ENCODE measurements around the gene GANC. TPM values are rescaled to one million over a fixed set of nuclear protein-coding genes. Genes with fewer than 3 reads are reported as not detected.

The GANC gene
- total RNA-seq, 2 experiments from 2014 or later: 21.0 to 23.7 TPM

- no peaks in the 10 kb centered on the region for H3K4me1 Mint-ChIP-seq
- peaks cover 1% of the 10 kb centered on the region for H3K9me3 Mint-ChIP-seq
- H3K27me3 Mint-ChIP-seq: no peaks in the 10 kb centered on the region
These were observed 95.1 kb downstream of the GANC start for GRCh38 chr15:42368096-42368495.

GRCh38 chr15:42371096-42371495 lies 98.1 kb downstream of the GANC start:
- Mint-ChIP-seq H3K27me3 (no peaks in the 10 kb centered on the region), H3K4me3 (no peak overlapping the region), H3K27ac (no peak overlapping the region), H3K9me3 (peaks cover 1% of the 10 kb centered on the region), H3K36me3 (peaks cover 4% of the 10 kb centered on the region), H3K4me1 (no peaks in the 10 kb centered on the region)
- DNase-seq: no peak

More at GRCh38 chr15:42368096-42368495, 95.1 kb downstream of the GANC start:
- H3K4me3 Mint-ChIP-seq: no peak overlapping the region
- H3K27ac Mint-ChIP-seq: no peak overlapping the region
- no peak for DNase-seq
- peaks cover 4% of the 10 kb centered on the region for H3K36me3 Mint-ChIP-seq

DNA sequence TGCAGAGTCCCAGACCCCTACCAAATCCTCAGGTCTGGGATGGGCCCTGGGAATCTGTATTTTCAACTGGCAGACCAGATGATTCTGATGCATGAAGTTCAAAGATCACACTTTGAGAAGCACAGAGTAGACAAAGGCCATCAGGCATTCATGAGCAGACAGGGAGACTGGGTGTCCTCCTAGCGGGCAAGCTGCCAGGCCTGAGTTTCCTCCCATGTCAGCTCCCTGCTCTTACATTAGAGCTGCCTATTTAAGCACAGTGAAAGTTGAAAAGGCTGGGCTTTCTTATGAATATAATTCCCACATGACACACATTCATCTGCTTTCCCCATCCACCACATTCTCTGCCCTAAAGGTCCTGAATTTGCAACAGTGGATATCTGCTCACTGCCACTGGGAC lies 100.3 kb downstream of the GANC start:
- H3K27me3 Mint-ChIP-seq: no peaks in the 10 kb centered on the region
- no peaks in the 10 kb centered on the region for H3K4me1 Mint-ChIP-seq
- peaks cover 8% of the 10 kb centered on the region for H3K9me3 Mint-ChIP-seq
- peaks cover 7% of the 10 kb centered on the region for H3K36me3 Mint-ChIP-seq
- no peak overlapping the region for H3K4me3 Mint-ChIP-seq
- DNase-seq: no peak
- H3K27ac Mint-ChIP-seq: no peak overlapping the region

DNA sequence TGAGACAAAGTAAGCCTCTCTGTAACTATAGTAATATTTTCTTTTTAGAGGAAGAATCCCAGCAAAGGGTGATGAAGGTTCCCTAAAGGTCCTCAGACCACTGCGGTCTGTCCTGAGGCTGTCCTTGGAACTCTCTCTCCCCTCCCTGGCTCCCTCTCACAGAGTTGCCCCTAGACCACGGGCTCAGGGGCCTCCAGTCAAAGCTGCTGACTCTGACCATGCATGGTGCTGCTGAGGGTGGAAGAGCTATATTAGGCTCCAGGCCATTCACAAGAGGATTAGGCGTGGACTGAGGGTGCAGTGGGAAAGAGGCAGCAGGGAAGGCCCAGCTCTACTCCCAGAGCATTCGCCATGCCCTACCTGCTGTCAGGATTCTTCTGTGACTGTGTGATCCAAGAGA lies 100.9 kb downstream of the GANC start:
- H3K9me3 Mint-ChIP-seq: peaks cover 11% of the 10 kb centered on the region
- H3K4me1 Mint-ChIP-seq: no peaks in the 10 kb centered on the region
- no peak overlapping the region for H3K27ac Mint-ChIP-seq

GRCh38 chr15:42374810-42375209 lies 101.8 kb downstream of the GANC start:
- Mint-ChIP-seq H3K4me3 (no peak overlapping the region), H3K36me3 (peaks cover 19% of the 10 kb centered on the region), H3K27ac (no peak overlapping the region), H3K9me3 (peaks cover 15% of the 10 kb centered on the region), H3K4me1 (no peaks in the 10 kb centered on the region), H3K27me3 (no peaks in the 10 kb centered on the region)
- DNase-seq: no peak

More for the DNA sequence above, 100.9 kb downstream of the GANC start:
- Mint-ChIP-seq H3K27me3 (no peaks in the 10 kb centered on the region), H3K4me3 (no peak overlapping the region), H3K36me3 (peaks cover 12% of the 10 kb centered on the region)
- no peak for DNase-seq

DNA sequence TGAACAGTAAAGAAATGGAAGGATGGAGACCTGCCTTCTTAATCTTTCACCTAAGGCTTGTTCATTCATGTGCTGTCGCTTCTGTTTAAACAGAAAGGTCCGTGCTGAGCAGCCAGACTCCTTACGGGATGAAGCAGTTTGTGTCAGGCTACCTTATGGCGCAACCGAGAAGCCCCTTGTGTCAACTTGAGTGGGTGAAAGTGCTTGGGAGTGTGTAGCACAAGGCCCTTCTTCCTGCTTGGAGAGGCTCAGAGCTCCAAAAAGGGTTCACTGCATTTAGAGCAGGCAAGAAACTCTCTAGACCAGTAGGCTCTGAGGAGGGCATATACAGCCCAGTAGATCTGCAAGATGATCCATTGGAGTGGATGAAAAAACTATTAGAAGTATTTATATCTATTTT lies 102.3 kb downstream of the GANC start:
- no peak for DNase-seq
- Mint-ChIP-seq H3K4me3 (no peak overlapping the region), H3K36me3 (peaks cover 19% of the 10 kb centered on the region), H3K9me3 (peaks cover 15% of the 10 kb centered on the region), H3K27me3 (no peaks in the 10 kb centered on the region), H3K4me1 (no peaks in the 10 kb centered on the region), H3K27ac (no peak overlapping the region)

DNA sequence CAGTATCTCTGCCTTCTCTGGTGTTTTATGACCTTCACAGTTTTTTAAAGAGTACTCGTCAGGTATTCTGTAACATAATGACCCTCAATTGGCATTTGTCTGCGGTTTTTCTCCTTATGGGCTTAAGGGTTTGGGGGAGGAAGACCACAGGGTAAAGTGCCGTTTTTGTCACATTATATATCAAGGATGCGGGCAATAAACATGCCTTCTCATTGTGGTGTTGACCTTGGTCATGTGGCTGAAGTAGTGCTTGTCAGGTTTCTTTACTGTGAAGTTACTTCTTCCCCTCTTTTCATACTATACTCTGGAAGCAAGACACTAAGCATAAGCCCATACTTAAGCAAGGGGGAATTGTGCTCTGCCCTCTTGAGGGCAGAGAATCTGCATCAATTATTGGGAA lies 102.9 kb downstream of the GANC start:
- Mint-ChIP-seq H3K27ac (no peak overlapping the region), H3K36me3 (peaks cover 16% of the 10 kb centered on the region), H3K4me1 (no peaks in the 10 kb centered on the region), H3K4me3 (no peak overlapping the region), H3K9me3 (peaks cover 15% of the 10 kb centered on the region), H3K27me3 (no peaks in the 10 kb centered on the region)
- no peak for DNase-seq

GRCh38 chr15:42378011-42378410 lies 105.0 kb downstream of the GANC start:
- Mint-ChIP-seq H3K4me3 (no peak overlapping the region), H3K36me3 (peaks cover 15% of the 10 kb centered on the region), H3K9me3 (peaks cover 14% of the 10 kb centered on the region), H3K27ac (no peak overlapping the region), H3K27me3 (no peaks in the 10 kb centered on the region), H3K4me1 (no peaks in the 10 kb centered on the region)
- DNase-seq: no peak

GRCh38 chr15:42384597-42384996 lies 111.6 kb downstream of the GANC start:
- Mint-ChIP-seq H3K27ac (no peak overlapping the region), H3K36me3 (peaks cover 3% of the 10 kb centered on the region)

GRCh38 chr15:42385206-42385979 lies 112.4 kb downstream of the GANC start:
- no peaks in the 10 kb centered on the region for H3K9me3 Mint-ChIP-seq
- H3K4me3 Mint-ChIP-seq: no peak overlapping the region
- H3K4me1 Mint-ChIP-seq: no peaks in the 10 kb centered on the region
- peaks cover 1% of the 10 kb centered on the region for H3K36me3 Mint-ChIP-seq
- peak; percentile 10 for DNase-seq
- H3K27ac Mint-ChIP-seq: no peak overlapping the region
- H3K27me3 Mint-ChIP-seq: no peaks in the 10 kb centered on the region

More at GRCh38 chr15:42384597-42384996, 111.6 kb downstream of the GANC start:
- H3K27me3 Mint-ChIP-seq: no peaks in the 10 kb centered on the region
- no peak overlapping the region for H3K4me3 Mint-ChIP-seq
- no peaks in the 10 kb centered on the region for H3K9me3 Mint-ChIP-seq
- DNase-seq: no peak
- H3K4me1 Mint-ChIP-seq: no peaks in the 10 kb centered on the region

DNA sequence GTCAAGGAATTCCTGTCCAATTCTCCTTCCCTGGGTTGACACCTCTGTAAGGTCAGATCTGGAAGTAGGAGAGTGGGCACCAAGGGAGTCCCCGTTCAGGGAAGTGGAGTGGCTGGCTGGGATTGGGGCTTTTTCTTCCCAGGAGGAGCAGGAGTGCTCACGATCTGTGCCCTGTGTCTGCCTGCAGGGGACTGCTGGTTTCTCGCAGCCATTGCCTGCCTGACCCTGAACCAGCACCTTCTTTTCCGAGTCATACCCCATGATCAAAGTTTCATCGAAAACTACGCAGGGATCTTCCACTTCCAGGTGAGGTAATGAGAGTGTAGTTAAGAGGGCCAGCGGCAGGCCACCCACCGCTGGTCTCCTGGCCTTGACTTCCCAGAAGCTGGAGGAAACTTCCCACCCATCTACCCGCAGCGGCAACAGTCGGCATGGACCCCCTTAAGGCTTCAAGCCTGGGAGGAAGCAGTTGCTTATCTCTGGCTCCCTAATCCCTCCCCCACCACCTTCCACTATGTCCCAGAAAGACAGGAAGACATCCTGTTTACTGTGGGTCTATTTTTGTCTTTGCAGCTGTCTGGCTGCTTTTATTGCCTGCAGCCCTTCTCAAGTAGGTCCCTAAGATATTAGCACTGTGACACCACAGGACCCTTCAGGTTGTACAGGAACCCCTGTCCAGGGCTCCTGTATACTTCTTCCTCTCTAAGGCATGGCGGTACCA lies 113.1 kb downstream of the GANC start:
- Mint-ChIP-seq H3K27ac (no peak overlapping the region), H3K27me3 (no peaks in the 10 kb centered on the region), H3K36me3 (peaks cover 1% of the 10 kb centered on the region), H3K4me1 (no peaks in the 10 kb centered on the region), H3K4me3 (no peak overlapping the region), H3K9me3 (no peaks in the 10 kb centered on the region)
- DNase-seq: no peak

DNA sequence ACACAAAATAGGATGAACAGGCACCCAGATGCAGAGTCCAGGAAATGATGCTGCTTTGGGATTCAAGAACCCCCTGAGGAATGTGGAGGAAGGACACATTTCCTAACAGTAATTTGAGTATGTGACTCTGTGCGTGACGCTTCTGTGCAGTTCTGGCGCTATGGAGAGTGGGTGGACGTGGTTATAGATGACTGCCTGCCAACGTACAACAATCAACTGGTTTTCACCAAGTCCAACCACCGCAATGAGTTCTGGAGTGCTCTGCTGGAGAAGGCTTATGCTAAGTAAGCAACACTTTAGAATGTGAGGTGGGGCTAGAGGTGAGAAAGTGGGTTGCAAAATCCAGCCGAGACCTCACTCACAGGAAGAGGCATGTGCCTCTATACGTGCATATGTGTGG lies 114.6 kb downstream of the GANC start:
- H3K36me3 Mint-ChIP-seq: peaks cover 1% of the 10 kb centered on the region
- DNase-seq: no peak
- no peaks in the 10 kb centered on the region for H3K9me3 Mint-ChIP-seq
- H3K4me1 Mint-ChIP-seq: no peaks in the 10 kb centered on the region
- H3K27me3 Mint-ChIP-seq: no peaks in the 10 kb centered on the region
- no peak overlapping the region for H3K27ac Mint-ChIP-seq
- H3K4me3 Mint-ChIP-seq: no peak overlapping the region

DNA sequence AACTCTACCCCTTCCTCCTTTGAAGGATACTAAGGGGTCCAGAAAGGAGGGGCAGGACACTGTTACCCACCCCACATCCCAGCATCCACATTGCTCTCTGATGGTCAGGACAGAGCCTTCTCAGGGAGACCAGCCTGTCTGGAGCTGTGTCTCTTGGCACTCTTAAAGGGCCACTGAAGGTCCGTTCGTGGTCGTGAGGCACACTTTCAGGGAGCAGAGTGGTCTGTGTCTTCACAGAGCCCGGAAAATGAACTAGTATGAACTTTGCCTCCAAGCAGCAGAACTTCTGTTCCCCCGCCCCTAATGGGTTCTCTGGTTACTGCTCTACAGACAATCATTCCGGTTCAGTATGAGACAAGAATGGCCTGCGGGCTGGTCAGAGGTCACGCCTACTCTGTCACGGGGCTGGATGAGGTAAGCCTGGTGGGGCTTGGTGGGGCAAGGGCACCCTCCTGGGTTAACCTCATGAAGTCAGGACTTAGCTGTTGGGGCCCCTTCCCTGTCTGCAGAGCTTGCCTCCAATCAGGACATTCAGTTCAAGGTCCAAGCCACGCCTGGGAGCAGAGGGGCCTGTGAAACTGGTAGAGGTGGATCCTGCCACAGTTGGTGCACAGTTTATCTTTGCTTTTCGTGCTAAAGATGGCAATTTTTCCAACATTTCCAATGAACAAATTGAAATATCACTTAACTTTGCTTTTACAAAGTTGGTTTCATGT lies 119.5 kb downstream of the GANC start:
- no peaks in the 10 kb centered on the region for H3K27me3 Mint-ChIP-seq
- no peak overlapping the region for H3K27ac Mint-ChIP-seq
- H3K4me1 Mint-ChIP-seq: no peaks in the 10 kb centered on the region
- no peaks in the 10 kb centered on the region for H3K9me3 Mint-ChIP-seq
- H3K36me3 Mint-ChIP-seq: no peaks in the 10 kb centered on the region
- H3K4me3 Mint-ChIP-seq: no peak overlapping the region
- no peak for DNase-seq

- no peak for DNase-seq
- Mint-ChIP-seq H3K4me3 (no peak overlapping the region), H3K27me3 (no peaks in the 10 kb centered on the region), H3K9me3 (no peaks in the 10 kb centered on the region), H3K4me1 (no peaks in the 10 kb centered on the region), H3K36me3 (no peaks in the 10 kb centered on the region), H3K27ac (no peak overlapping the region)
These were observed 121.1 kb downstream of the GANC start for GRCh38 chr15:42394106-42394505.

DNA sequence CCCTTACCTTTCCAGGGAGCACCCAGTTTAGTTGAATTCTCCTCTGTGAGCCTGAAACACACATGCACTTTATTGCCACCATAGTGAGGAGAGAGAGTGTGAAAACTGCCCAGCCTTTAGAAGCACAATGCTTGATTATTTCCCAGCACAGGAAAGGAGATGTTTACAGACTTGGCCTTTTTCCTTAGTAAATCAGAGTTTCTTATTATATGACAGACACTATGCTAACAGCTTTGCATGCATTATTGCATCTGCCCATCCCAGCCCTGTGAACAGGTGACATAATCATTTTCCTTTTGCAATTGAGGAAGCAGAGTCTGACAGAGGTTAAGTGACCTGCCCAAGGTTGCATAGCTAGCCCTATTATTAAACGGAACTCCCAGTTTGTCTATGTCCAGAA lies 122.8 kb downstream of the GANC start:
- H3K27ac Mint-ChIP-seq: no peak overlapping the region
- DNase-seq: no peak

More for the DNA sequence above, 122.8 kb downstream of the GANC start:
- peaks cover 2% of the 10 kb centered on the region for H3K36me3 Mint-ChIP-seq
- no peaks in the 10 kb centered on the region for H3K9me3 Mint-ChIP-seq
- H3K4me1 Mint-ChIP-seq: no peaks in the 10 kb centered on the region
- H3K27me3 Mint-ChIP-seq: no peaks in the 10 kb centered on the region
- H3K4me3 Mint-ChIP-seq: no peak overlapping the region

Data from activated naive CD8-positive, alpha-beta T cell treated with anti-CD3 and anti-CD28 coated beads for 36 hours (primary cell).